GM21528 (cell line): Measurements from ENCODE around the gene CC2D2A.

Experiments
- ATAC-seq: cut with Tn5 transposase; IDR thresholded peaks from one replicate; pipeline ENCODE4 v1.9.1; 2021; ENCODE audit warnings: mild to moderate bottlenecking, moderate library complexity; ENCODE audit not compliant: unreplicated experiment, low FRiP score

CC2D2A gene

DNA sequence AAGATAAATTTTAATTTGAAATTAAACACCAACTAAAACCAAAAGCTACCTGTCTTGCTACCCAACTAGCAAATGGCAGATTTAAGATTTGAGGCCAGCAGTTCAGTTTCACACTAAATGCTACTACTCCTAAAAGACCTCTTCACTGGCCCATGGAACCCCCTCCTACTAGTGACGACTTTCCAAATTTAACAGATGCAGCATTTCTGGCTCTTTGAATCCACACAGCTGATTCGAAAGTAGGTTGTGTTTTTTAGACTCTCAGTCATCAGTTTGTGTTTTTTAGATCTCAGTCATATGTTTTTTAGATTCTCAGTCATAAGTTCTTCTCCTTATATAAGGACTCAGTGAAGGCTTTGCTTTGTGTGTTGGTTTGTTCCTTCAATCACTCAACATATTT, 11.1 kb upstream of the CC2D2A start:
- ATAC-seq: no peak

DNA sequence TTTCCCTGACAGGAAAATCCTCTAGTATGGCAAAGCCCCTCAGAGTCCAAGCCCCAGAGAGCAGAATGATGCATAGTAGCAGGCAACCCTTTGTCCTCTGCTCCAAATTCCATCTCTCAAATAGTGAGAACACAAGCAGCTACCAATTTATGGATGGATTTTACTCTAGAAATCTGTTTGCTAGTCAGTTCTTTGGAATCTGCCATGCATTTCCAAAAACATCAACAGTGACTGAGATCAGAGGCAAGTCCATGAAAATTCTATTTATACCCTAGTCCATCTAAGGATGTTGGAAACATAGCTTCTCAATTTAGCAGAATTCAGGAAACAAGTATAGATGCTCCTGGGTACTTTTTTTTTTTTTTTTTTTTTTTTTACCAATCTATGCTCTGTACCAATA, 10.0 kb upstream of the CC2D2A start:
- ATAC-seq: no peak

DNA sequence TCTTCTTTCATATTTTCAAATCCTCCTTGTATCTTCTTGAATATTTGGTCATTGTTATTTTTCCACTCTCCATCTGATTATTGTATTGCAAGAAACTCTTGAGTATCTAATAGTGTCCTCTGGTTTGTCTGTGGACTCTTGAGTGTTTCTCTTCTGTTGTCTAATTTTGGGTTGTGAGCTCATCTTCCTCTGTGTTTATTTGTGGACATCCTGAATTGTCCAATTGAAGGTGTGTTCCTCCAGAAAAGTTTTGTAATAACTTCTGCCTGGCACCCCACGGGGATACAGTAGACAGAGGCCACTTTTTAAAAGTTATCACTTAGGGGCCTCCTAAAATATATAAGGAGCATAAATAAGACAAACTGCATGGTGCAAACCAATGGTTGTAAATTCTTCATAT, 3.1 kb upstream of the CC2D2A start:
- ATAC-seq: no peak

DNA sequence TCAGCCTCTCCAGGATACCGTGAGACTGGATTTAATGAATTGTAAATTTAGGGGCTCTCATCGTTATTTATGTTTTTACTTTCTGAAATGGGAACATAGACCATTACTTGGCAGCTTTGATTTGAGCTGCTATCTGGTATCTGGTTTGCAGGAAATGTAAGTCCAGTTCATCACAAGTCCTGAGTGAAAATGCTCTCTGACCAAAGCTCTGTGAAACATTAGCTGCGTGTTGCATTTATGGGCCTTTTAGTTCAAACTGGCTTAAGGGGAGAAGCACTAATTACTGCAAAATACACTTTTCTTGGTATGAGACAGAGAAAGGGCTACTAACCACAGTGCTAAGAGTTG, 420 bp downstream of the CC2D2A start:
- no peak for ATAC-seq

DNA sequence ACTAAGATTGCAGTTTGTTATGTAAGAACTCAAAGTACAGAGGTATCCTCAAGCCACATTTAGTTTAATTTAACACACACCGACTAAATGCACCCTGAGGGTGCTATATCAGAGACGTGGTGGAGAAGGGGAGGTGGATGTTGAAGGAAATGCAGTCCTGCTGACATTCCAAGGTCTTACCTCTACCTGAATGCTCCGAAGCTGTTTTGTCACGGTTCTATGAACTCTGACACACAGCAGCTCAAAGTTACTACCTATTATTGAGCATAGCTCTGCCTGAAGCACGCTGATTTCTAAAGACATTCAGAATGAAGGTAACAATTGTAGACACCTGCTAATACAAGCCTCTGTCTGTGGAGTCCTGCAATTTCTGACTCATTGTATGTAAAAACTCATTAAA, 6.7 kb downstream of the CC2D2A start:
- no peak for ATAC-seq

DNA sequence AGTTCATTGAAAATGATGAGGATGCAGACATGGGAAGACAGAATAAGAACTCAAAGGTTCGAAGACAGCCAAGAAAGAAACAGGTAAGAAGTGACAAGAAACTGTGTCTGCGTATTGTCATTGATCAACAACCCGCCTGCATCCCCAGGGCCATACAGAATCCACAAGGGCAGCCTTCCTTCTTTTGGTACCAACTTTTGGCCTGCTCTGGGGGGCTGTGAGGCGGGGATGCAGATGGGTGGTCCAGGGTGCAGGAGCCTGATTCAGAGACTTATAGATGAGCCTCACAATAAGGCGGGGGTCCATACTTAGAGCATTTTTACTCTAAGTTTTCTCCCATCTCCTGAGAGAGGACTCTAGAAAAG, 9.0 kb downstream of the CC2D2A start:
- ATAC-seq: no peak

DNA sequence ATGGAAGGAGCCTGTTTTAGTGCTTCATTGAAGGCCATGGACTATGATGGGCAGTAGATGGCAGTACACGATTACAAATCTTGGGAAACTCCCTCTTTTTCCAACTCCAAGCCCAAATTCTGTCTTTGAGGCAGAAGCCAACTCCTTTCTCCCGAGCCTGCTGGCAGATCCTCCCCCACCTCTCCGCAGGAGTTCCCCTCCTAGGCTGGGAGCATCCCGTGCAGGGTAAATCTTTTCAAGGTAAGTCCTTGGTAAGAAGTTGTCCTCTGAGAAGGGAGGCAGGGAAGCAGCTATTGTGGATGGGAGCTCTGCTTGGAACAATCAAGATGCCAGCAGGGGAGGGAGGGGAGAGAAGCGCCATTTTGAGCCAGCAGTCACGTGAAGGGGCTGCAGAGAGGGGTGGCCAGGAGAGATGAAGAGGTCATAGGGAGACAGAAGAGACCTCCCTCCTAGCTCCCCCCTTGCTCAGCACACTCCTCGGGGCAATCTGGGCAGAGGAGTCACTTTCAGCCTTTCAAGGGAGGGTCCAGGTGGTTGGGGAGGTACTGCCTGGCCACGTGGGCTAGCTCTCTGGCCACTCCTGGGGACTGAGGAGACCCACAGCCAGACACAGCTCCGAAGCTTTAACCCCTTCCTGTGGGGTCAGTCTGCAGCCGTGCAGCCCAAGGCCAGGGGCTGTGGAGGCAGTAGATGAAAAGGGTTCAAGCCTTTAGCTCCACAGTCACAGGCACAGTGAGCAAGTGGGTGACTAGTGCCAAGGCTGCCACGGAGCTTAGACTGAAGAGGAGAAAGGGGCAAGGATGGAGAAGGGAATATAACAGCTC, 9.6 kb downstream of the CC2D2A start:
- ATAC-seq: no peak

DNA sequence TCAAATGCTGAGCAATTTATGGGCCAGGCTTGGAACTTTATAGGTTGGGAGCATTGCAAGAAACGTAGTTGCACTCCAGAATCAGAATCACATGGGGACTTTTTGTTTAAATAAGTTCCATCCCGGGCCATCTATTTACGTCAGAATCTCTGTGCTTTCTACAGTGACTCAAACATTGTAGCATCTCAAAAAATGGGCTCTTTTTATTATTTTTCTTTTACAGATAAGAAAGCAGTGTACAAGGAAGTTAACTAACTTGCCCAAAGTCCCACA, 10.2 kb downstream of the CC2D2A start:
- ATAC-seq: no peak

DNA sequence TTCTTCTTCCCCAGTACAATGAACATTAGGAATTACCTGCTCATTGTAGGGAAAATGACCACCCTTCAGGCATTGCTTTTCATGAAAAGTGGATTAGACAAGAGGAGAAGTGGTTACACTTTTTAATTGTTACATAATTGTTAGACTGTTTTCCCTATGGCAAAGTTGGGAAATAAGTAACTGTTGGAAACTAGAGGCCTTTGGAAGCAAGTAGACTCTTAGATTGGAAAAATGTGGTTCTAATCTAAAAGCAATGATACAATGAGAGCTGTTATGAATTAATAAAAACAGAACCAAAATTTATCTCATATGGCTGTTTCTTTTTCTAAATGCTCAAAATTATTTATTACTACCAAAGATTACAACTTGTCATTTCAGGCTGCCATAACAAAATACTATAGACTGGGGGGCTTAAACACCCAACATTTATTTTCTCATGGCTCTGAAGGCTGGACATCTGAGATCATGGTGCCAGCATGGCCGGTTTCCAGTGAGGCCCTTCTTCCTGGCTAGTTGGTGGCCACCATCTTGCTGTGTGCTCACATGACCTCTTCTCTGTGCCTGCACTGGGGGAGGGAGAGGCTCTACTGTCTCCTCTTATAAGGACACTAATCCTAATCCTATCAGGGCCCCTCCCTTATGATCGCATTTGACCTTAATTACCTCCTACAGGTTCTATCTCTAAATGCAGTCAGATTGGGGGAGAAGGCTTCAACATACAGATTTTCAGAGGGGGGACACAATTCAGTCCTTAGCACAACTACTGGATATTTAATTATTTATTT, 12.5 kb downstream of the CC2D2A start:
- no peak for ATAC-seq

DNA sequence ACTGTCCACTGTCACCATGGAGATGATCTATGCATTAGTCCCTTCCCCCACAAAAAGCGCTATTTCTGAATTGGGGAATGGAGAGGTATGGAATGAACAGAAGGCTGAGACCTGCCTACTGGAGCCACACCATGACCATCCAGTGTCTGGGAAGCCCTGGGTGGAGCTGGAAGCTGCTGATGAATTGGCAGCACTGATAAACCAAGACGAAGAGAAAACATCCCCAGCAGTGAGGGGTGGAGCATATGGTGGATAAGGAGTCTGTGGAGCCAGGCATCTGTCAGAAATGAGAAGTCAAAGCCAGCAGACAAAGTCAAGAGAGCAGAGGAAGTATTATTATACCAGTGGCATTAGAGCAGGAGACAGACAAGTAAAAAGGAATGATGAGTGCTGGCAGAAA, 13.2 kb downstream of the CC2D2A start:
- ATAC-seq: no peak

DNA sequence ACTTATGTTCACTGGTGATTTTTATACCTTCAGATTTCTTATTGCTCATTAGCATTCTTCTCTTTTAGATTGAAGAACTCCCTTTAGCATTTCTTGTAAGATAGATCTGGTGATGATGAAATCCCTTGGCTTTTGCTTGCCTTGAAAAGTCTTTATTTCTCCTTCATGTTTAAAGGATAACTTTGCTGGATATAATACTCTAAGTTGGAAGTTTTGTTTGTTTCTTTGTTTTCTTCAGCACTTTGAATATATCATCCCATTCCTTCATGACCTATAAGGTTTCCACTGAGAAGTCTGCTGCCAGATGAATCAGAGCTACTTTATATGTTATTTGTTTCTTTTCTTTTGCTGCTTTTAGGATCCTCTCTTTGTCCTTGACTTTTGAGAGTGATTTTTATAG, 18.5 kb downstream of the CC2D2A start:
- no peak for ATAC-seq

DNA sequence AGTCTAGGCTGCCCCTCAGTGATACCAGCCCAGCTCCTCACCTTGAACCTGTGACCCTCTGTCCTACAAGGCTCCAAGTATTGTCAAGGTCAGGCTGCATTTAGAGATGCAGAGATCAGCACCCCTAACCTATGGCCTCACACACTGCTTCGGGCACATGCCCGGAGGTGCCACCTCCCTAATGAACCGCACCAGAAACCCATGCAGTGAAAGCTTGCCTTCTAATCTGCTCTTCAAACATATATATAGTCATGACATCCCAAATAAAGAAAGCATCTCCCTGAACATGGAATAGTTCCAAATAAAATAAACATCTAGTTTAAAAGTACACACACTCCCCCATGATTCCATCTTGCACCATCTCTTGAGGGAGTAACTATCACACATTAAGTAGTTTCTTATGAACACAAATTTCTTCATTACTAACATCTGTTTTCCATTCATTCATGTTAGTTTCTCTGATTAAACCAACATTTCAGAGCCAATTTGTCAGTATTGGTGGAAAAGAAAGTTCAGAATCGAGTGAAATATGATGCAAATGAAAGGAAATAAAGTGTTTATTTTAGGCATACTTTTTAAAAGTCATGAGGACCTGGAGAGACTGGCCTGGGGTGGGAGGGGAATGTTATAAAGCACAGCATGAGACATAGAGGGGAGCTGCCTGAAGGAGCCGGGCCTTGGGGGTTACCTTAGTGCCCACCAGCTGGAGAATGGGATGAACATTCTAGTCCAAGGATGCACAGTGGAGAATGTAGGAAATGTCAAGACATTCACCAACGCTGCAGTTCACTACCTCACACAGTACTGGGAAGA, 19.2 kb downstream of the CC2D2A start:
- no peak for ATAC-seq

DNA sequence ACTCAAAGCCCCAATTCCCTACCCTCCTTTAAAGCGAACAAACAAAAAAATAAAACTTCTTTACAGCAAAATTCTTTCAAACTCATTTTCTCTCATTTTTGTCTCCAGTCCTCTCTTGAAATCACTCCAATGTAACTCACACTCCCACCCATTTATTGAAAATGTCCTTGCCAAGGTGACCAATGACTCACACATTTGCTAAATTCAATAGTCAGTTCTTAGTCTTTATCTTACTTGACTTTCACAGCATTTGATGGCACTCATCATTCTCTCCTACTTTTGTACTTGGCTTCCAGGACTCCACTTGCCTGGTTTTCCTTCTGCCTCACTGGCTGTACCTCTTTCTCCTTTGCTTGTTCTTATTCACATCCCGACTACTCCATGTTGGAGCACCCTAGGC, 19.9 kb downstream of the CC2D2A start:
- ATAC-seq: no peak

DNA sequence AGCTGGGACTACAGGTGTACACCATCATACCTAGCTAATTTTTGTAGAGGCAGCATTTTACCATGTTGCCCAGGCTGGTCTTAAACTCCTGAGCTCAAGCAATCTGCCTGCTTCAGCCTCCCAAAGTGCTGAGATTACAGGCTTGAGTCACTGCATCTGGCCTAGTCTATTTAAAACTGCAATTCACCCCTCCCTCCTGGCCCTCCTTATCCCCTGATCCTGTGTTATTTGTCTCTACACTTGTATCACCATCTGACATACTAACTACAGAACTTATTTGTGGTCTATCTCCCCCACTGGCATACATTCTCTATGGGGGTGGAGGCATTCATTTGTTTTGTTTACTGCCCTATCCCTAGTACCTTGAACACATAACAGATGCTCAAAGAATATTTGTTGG, 23.7 kb downstream of the CC2D2A start:
- ATAC-seq: no peak

DNA sequence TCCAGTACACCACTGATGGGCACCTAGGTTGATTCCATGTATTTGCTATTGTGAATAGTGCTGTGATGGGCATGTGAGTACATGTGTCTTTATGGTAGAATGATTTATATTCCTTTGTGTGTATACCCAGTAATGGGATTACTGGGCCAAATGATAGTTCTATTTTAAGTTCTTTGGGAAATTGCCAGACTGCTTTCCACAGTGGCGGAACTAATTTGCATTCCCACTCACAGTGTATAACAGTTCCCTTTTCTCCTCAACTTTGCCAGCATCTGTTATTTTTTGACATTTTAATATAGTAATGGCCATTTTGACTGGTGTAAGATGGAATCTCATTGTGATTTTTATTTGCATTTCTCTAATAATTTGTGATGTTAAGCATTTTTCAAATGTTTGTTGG, 25.9 kb downstream of the CC2D2A start:
- no peak for ATAC-seq

DNA sequence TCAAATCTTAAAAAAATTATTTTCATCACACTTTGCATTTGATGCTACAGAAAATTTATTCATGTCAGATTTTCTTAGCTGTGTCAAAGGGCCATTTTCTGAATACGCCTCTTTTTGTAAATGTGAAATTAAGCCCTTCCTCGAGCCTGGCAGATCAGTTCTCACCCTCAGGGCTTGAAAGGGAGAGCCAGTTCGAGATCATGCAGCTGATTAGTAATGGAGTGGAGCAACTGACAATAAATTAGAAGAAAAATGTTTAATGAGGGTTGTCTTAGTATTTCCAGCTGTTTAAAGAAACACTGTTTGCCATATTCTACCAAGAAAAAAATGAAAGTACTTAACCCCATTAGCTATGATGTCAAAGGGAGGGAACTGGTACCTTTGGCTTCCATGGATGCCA, 28.7 kb downstream of the CC2D2A start:
- no peak for ATAC-seq

DNA sequence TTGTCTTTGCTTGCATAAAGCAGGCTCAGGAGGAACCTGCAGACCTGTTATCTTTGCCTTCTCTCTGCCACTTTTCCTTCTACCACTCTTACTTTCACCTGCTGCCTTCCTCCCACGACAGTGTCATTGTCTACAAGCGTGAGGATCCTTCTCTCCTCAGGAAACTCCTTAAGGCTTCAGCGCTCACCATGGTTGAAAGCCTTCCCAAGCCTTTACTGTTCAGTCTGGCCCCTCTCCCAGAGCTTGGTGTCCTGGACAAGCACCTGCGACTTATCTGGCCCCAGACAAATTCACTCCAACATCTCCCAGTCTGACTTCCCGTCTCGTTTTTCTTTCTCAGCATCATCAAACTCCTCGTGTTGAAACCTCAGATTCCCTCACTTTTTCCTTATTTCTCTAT, 31.0 kb downstream of the CC2D2A start:
- no peak for ATAC-seq

DNA sequence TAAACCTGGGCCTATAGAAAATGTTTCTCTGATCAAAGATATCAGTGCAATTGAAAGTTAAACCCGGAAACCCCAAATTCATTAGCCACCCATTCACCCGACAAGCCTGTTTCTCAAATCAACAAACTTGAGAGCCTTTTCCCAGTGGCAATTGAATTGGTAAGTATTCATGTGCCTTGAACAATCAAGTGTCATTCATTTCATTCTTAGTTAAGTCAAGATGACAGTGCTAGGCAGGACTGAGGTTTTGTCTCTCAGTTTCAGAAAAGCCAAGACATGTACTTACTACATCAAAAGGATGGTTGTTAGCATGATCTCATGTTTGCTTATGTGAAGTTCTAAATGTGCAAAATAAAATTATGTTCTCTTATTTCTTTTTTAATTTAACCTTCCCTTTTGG, 32.3 kb downstream of the CC2D2A start:
- no peak for ATAC-seq

DNA sequence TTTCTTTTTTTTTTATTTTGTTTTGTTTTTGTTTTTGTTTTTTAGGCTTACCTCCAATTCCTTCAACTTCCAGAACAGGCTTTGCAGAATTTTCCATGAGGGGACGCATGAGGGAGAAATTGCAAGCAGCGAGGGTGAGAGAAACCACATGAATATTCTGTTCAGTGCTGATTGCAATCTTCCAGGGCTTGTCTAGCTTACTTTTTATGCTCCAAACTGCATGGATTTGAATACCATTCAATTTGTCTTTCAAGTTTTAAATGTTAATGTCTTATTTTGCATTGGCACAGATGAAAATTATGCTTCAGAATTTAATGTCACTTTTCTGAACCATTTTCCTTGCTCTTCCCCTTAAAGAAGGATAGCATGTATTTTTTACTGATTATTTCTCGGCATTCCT, 32.7 kb downstream of the CC2D2A start:
- ATAC-seq: no peak

DNA sequence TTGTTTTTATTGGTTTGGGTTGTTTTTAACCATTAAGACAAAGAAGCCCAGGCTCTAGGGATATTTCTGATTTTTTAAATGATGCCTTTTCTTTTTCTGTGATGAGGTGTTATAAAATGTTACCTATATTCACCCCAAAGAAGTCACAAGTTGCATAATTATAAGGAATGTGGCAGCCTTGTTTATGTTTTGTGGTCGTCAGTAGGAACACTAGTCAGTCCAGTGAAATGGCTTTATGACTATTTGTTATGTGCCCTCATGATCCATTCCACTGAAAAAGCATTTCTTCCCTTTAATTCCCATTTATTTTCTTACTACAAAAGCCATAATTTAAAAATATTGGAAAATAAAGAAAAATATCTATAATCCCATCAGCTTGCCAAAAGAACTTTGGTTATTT, 34.4 kb downstream of the CC2D2A start:
- ATAC-seq: no peak

DNA sequence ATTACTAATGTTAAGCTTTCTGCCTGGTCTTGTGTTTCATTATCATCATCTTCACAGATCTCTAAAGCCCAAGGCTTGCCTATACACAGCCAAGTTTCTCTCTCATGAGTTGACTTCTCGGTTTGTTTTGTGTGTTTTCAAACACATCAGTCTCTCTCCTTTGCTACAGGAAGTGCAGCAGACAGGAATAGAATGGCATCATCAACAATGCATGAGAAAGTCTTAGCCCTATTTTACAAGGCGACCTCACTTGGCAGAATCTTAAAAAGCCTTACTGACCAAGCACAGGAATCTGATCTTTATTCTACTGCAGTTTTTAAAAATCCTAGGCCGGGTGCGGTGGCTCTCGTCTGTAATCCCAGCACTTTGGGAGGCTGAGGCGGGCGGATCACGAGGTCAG, 36.8 kb downstream of the CC2D2A start:
- ATAC-seq: no peak

DNA sequence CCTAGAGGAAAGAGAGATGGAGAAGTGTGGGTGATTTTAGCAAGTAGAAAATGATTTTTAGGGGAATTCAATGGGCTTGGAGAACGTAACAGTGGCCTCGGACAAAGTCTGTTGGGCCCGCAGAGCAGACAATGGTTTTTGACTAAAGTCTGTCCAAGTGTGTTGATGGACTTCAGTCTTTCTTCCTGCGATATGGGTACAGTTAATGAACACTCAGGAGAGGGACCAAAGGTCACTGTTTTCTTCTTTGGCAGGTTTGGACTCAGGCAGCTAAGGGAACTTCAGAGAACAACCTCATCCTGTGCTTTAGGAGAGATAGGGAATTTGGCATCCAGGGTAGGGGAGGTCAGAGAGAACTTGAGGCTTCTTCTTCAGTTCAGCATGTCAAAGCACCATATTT, 38.0 kb downstream of the CC2D2A start:
- no peak for ATAC-seq
